GM21576 (cell line): ENCODE measurements around the gene DPP7.
"Not testable (repeated sequence)": the region's sequence is repeated elsewhere in the genome, so short reads cannot be mapped to it uniquely, and the experiment has no call there.

Source experiments
- ATAC-seq: cut with Tn5 transposase; IDR thresholded peaks from one replicate; pipeline ENCODE4 v1.9.1; 2021; ENCODE audit warnings: mild to moderate bottlenecking, moderate library complexity; ENCODE audit not compliant: unreplicated experiment

DPP7 gene

GRCh38 chr9:137148242-137148641 is 33.7 kb upstream of the DPP7 start:
- no peak for ATAC-seq

GRCh38 chr9:137147793-137148160 is 33.2 kb upstream of the DPP7 start:
- no peak for ATAC-seq

GRCh38 chr9:137147091-137147792 is 32.7 kb upstream of the DPP7 start:
- ATAC-seq = no peak

GRCh38 chr9:137146527-137146918 is 32.0 kb upstream of the DPP7 start:
- ATAC-seq = no peak

GRCh38 chr9:137145731-137146526 is 31.4 kb upstream of the DPP7 start:
- ATAC-seq = no peak

GRCh38 chr9:137143459-137143858 is 28.9 kb upstream of the DPP7 start:
- ATAC-seq = no peak

- no peak for ATAC-seq
These were observed 27.7 kb upstream of the DPP7 start for GRCh38 chr9:137141976-137142936.

- no peak for ATAC-seq
These were observed 26.7 kb upstream of the DPP7 start for GRCh38 chr9:137141050-137141810.

GRCh38 chr9:137140151-137141012 is 25.8 kb upstream of the DPP7 start:
- ATAC-seq = no peak

- ATAC-seq = no peak
These were observed 25.1 kb upstream of the DPP7 start for GRCh38 chr9:137139468-137140150.

GRCh38 chr9:137138722-137139467 is 24.4 kb upstream of the DPP7 start, which contains the start of gene GRIN1:
TSS of gene GRIN1 (plus strand) at chr9:137139154. CDS start at chr9:137139487, 333 bp downstream.
- no peak for ATAC-seq

GRCh38 chr9:137138058-137138721 is 23.7 kb upstream of the DPP7 start:
- no peak for ATAC-seq

- no peak for ATAC-seq
These were observed 22.5 kb upstream of the DPP7 start for GRCh38 chr9:137136881-137137607.

- no peak for ATAC-seq
These were observed 21.8 kb upstream of the DPP7 start for GRCh38 chr9:137136261-137136880.

- ATAC-seq = not testable (repeated sequence)
These were observed 20.6 kb upstream of the DPP7 start for GRCh38 chr9:137135154-137135553.

GRCh38 chr9:137134191-137134590 is 19.7 kb upstream of the DPP7 start:
- no peak for ATAC-seq
